ENCODE measurements around the gene SLC12A7.

GRCh38 chr5:1012900-1013237 lies 99.0 kb downstream of the SLC12A7 start:
- no peak for TF ChIP-seq CTCF (IDR thresholded peaks at IDR 0.05)
- TF ChIP-seq POLR2A (IDR thresholded peaks at IDR 0.05) = no peak
- TF ChIP-seq EP300 (IDR thresholded peaks at IDR 0.05) = no peak

Data from ovary (tissue), 3 donors.